ENCODE results near the gene OR2F2. TPM values are rescaled to one million over a fixed set of nuclear protein-coding genes. Genes with fewer than 3 reads are reported as not detected.

OR2F2 gene
- total RNA-seq, 1 experiment from 2014 or later, result not detected

- no peaks in the 10 kb centered on the region for H3K4me1 ChIP-seq (ENCODE audit: control insufficient read depth in 1 of 2, insufficient read depth in 2 of 2, low read length in 2 of 2)
- no peaks in the 10 kb centered on the region for H3K27me3 ChIP-seq (ENCODE audit: insufficient read depth, low read length)
- TF ChIP-seq ZBTB33 (IDR thresholded peaks at IDR 0.05; ENCODE audit: extremely low read depth, insufficient replicate concordance, low read length) (no peak), SIN3A (IDR thresholded peaks at IDR 0.05; ENCODE audit: low read depth) (no peak), REST (IDR thresholded peaks at IDR 0.05; ENCODE audit: low read depth) (no peak), POLR2AphosphoS5 (IDR thresholded peaks at IDR 0.05; ENCODE audit: low read depth, low read length) (no peak), ELF1 (IDR thresholded peaks at IDR 0.05; ENCODE audit: borderline replicate concordance, low read depth) (no peak), ATF3 (IDR thresholded peaks at IDR 0.05) (no peak)
- ChIA-PET RAD21 (ENCODE audit: low non-redundant PET in 1 of 2, low total read pairs in 2 of 2, uncharacterized antibody in 2 of 2, unreplicated experiment in 2 of 2) (no interaction called here), CTCF (no interaction called here), POLR2A (no interaction called here)
- no peak overlapping the region for H3K27ac ChIP-seq (ENCODE audit: low read depth, low read length)
- H2AFZ ChIP-seq (ENCODE audit: low read depth, low read length, poor library complexity, severe bottlenecking), result no peak overlapping the region
- H3K4me2 ChIP-seq (ENCODE audit: low read length), result no peak overlapping the region
- no peaks in the 10 kb centered on the region for H4K20me1 ChIP-seq (ENCODE audit: insufficient read depth)
- ATAC-seq (no peak), DNase-seq (ENCODE audit: low read depth, low spot score) (no peak)
- intact Hi-C loops (cut with micrococcal nuclease), result no loop called here
- no peaks in the 10 kb centered on the region for H3K36me3 ChIP-seq (ENCODE audit: control insufficient read depth in 1 of 2, insufficient read depth in 2 of 2, low read length in 2 of 2)
- no peaks in the 10 kb centered on the region for H3K79me2 ChIP-seq (ENCODE audit: insufficient read depth, low read length)
- no peaks in the 10 kb centered on the region for H3K9me2 ChIP-seq (ENCODE audit: insufficient read depth)
- H3K4me3 ChIP-seq (replicated peaks in 1 of 2; ENCODE audit: low read depth in 1 of 2, low read length in 2 of 2), result no peak overlapping the region
- H3K9me3 ChIP-seq (ENCODE audit: control insufficient read depth in 1 of 2, insufficient read depth in 1 of 2, low read depth in 1 of 2, low read length in 2 of 2), result no peaks in the 10 kb centered on the region
- H3K9ac ChIP-seq (ENCODE audit: low read length), result no peak overlapping the region
- no TSS peak for BruUV-seq (replicated peaks)
Observed at GRCh38 chr7:143973870-143974416, 38.9 kb downstream of the OR2F2 start.

All from HCT116 (cell line).